Endothelial cell of umbilical vein (primary cell): ENCODE data around the gene SLC2A14. TPM values are rescaled to one million over a fixed set of nuclear protein-coding genes. Genes with fewer than 3 reads are reported as not detected.
"Not testable (repeated sequence)": the region's sequence is repeated elsewhere in the genome, so short reads cannot be mapped to it uniquely, and the experiment has no call there.

Experiments
- BruUV-seq: library from RNA; stranded (reverse); fragments of 400-500 nt; replicated peaks from 2 replicates; lab custom pipeline; 2021; lab: Mats Ljungman, UMichigan
- CTCF ChIA-PET: fragments of 300-600, 350-600 bp; sonication (Branson Sonifier 250); formaldehyde crosslinking; loops from one replicate; lab custom pipeline; 2021; ENCODE audit warnings: antibody characterized with exemption, inconsistent platforms; lab: Charles Lee
- POLR2A ChIA-PET: fragments of 300-600, 350-600 bp; sonication (Branson Sonifier 250); formaldehyde crosslinking; loops from one replicate; lab custom pipeline; 2021; ENCODE audit warnings: antibody characterized with exemption, inconsistent platforms; lab: Charles Lee
- DNase-seq: peaks from one replicate; pipeline ENCODE4 v3.0.0-alpha.2; 2011; ENCODE audit warnings: low read depth, low spot score
- FAIRE-seq: peaks from 2 replicates; lab custom pipeline; 2011; peaks lifted over from hg19 to GRCh38; lab: Jason Lieb, UNC
- H2AFZ ChIP-seq: 2 replicates; pipeline ENCODE4 v1.6.0; 2012; ENCODE audit warnings: low read depth, low read length, control low read depth, inconsistent platforms
- H3K27ac ChIP-seq: 2 replicates; pipeline ENCODE4 v1.5.1; 2011; ENCODE audit warnings: low read depth, mild to moderate bottlenecking, control low read depth, low read length, moderate library complexity; ENCODE audit not compliant: insufficient read depth
- H3K27me3 ChIP-seq, 2 experiments: 2 replicates each; pipeline versions ENCODE4 v1.6.0 to v1.6.1; 2011; ENCODE audit warnings: low read length in 2 of 2, mixed read lengths in 1 of 2; ENCODE audit not compliant: control insufficient read depth in 2 of 2, insufficient read depth in 2 of 2
- H3K36me3 ChIP-seq, 2 experiments: 2 replicates in 1 of 2; 3 replicates in 1 of 2; pipeline ENCODE4 v1.5.1; 2011; ENCODE audit warnings: low read length in 2 of 2, mild to moderate bottlenecking in 1 of 2, moderate library complexity in 1 of 2; ENCODE audit not compliant: control insufficient read depth in 2 of 2, insufficient read depth in 2 of 2; ENCODE audit errors: extremely low read depth in 1 of 2
- H3K4me1 ChIP-seq: 3 replicates; pipeline ENCODE4 v1.5.1; 2011; ENCODE audit warnings: mild to moderate bottlenecking, low read length; ENCODE audit not compliant: control insufficient read depth, insufficient read depth; ENCODE audit errors: extremely low read depth
- H3K4me2 ChIP-seq: 2 replicates; pipeline ENCODE4 v1.6.1; 2011; ENCODE audit warnings: low read length, control low read depth, mixed read lengths; ENCODE audit not compliant: insufficient read depth
- H3K4me3 ChIP-seq, 3 experiments: fragments of 200-600 bp in 1 of 3; sonication (generic), shearing (Covaris generic) in 1 of 3; replicated peaks in 1 of 3; 2 replicates each; pipeline ENCODE4 v1.5.1; 2011 to 2016; ENCODE audit warnings: control low read depth in 3 of 3, low read length in 3 of 3, mild to moderate bottlenecking in 2 of 3, inconsistent platforms in 1 of 3, low read depth in 1 of 3, moderate library complexity in 1 of 3; ENCODE audit not compliant: insufficient read depth in 1 of 3
- H3K79me2 ChIP-seq: 2 replicates; pipeline ENCODE4 v1.6.0; 2012; ENCODE audit warnings: low read length, inconsistent platforms; ENCODE audit not compliant: control insufficient read depth, insufficient read depth
- H3K9ac ChIP-seq: replicated peaks from 2 replicates; pipeline ENCODE3; 2011; ENCODE audit warnings: low read length, control low read depth; ENCODE audit not compliant: insufficient read depth; ENCODE audit errors: extremely low read depth
- H3K9me1 ChIP-seq: replicated peaks from 3 replicates; pipeline ENCODE4 v1.6.0; 2011; ENCODE audit warnings: mild to moderate bottlenecking, low read length; ENCODE audit not compliant: control insufficient read depth, insufficient read depth; ENCODE audit errors: extremely low read depth
- H3K9me3 ChIP-seq: replicated peaks from 2 replicates; pipeline ENCODE4 v1.5.1; 2012; ENCODE audit warnings: low read length, inconsistent platforms; ENCODE audit not compliant: control insufficient read depth, insufficient read depth
- H4K20me1 ChIP-seq: replicated peaks from 2 replicates; pipeline ENCODE3; 2011; ENCODE audit warnings: mild to moderate bottlenecking, low read length; ENCODE audit not compliant: control insufficient read depth, insufficient read depth; ENCODE audit errors: extremely low read depth
- CTCF ChIP-seq, 2 donors: IDR thresholded peaks; 1 replicate in 1 of 2; 2 replicates in 1 of 2; pipeline ENCODE4 v1.5.1; 2011; ENCODE audit warnings: low read length in 2 of 2, mild to moderate bottlenecking in 2 of 2, moderate library complexity in 2 of 2, control low read depth in 1 of 2, inconsistent platforms in 1 of 2, low read depth in 1 of 2; ENCODE audit not compliant: insufficient read depth in 1 of 2; ENCODE audit errors: extremely low read depth in 1 of 2
- JUN ChIP-seq: IDR thresholded peaks from 2 replicates; pipeline ENCODE4 v1.6.1; 2011; ENCODE audit warnings: borderline replicate concordance, low read depth; ENCODE audit not compliant: insufficient read length, insufficient read depth
- dilution Hi-C: fragments of 300-500 bp; cut with MboI; formaldehyde crosslinking; loops from one replicate; pipeline ENCODE4 v1.15.0; 2019; ENCODE audit warnings: low sequenced_read_pairs; ENCODE audit not compliant: extremely low pct_ligation_motif_present
- intact Hi-C: fragments of 100-400 bp; cut with micrococcal nuclease; formaldehyde crosslinking; loops from one replicate; pipeline ENCODE4 v1.10.0; 2022
- polyA plus RNA-seq, 4 experiments: library from polyadenylated mRNA; depleted of rRNA in 3 of 4; stranded (reverse) in 3 of 4; unstranded in 1 of 4; fragments of >200 nt; gene quantifications; 2 replicates each; pipeline versions ENCODE4 v1.2.1 to v1.2.3, GENCODE V29; 2011 to 2012; ENCODE audit warnings: missing spikeins in 1 of 4
- total RNA-seq: library from RNA; stranded (reverse); gene quantifications from 2 replicates; pipeline ENCODE4 v1.2.3, GENCODE V29; 2021

SLC2A14 gene
- total and polyA plus RNA-seq, 2 donors (not counting 3 experiments of a cell fraction or from before 2014, with no cell fraction given), result not detected

GRCh38 chr12:7806863-7807487 is 65.7 kb downstream of the SLC2A14 start:
- ChIA-PET CTCF (interaction anchor here (0.5 to 8.1 kb wide), 26 partner anchors 8 to 665 kb away, joined by 3 to 141 read pairs (median 5); partner anchors contain the start of gene GDF3), POLR2A (interaction anchor here (1.4 kb wide), 1 partner anchor 111 kb away, joined by 3 read pairs; the partner anchor contains the start of gene GDF3)
- no peaks in the 10 kb centered on the region for H3K9me1 ChIP-seq
- intact Hi-C loops (loop anchor here (1.0 to 5.0 kb wide), 3 partner anchors 130 to 590 kb away; no protein-coding TSS in a partner anchor), dilution Hi-C loops (no loop called here)
- no peaks in the 10 kb centered on the region for H3K27me3 ChIP-seq
- no peak overlapping the region for H3K4me3 ChIP-seq
- H3K4me2 ChIP-seq, result no peak overlapping the region
- H3K9ac ChIP-seq, result no peak overlapping the region
- no TSS peak for BruUV-seq
- TF ChIP-seq CTCF (IDR thresholded peaks at IDR 0.05; ENCODE audit: extremely low read depth in 1 of 2, insufficient read depth in 1 of 2, low read depth in 1 of 2, low read length in 2 of 2), result peak; percentile 81 to 92
- no peak for TF ChIP-seq JUN
- DNase-seq (peak; percentile 88), FAIRE-seq (peak; percentile 90)
- no peaks in the 10 kb centered on the region for H3K79me2 ChIP-seq
- no peaks in the 10 kb centered on the region for H3K9me3 ChIP-seq
- H3K4me1 ChIP-seq, result no peaks in the 10 kb centered on the region
- no peaks in the 10 kb centered on the region for H3K36me3 ChIP-seq
- H4K20me1 ChIP-seq, result no peaks in the 10 kb centered on the region
- no peak overlapping the region for H3K27ac ChIP-seq
- H2AFZ ChIP-seq, result no peak overlapping the region

- DNase-seq (peak; percentile 21), FAIRE-seq (peak; percentile 44)
- H3K27ac ChIP-seq, H4K20me1 ChIP-seq, BruUV-seq, H2AFZ ChIP-seq, H3K4me2 ChIP-seq, H3K27me3 ChIP-seq, H3K4me1 ChIP-seq, H3K9ac ChIP-seq, H3K79me2 ChIP-seq, H3K36me3 ChIP-seq, dilution Hi-C loops, H3K9me1 ChIP-seq, H3K9me3 ChIP-seq, H3K4me3 ChIP-seq: not testable (repeated sequence)
- intact Hi-C loops, result loop anchor here (5.0 kb wide), 1 partner anchor 589 kb away; no protein-coding TSS in a partner anchor
- POLR2A ChIA-PET, result interaction anchor here (1.4 kb wide), 1 partner anchor 111 kb away, joined by 3 read pairs; the partner anchor contains the start of gene GDF3
- CTCF ChIA-PET, result interaction anchor here (0.5 to 8.1 kb wide), 25 partner anchors 9 to 167 kb away, joined by 3 to 141 read pairs (median 5); partner anchors contain the start of gene GDF3
These were observed 66.4 kb downstream of the SLC2A14 start for GRCh38 chr12:7806319-7806718.
